ENCODE results near the gene COPS8.

DNA sequence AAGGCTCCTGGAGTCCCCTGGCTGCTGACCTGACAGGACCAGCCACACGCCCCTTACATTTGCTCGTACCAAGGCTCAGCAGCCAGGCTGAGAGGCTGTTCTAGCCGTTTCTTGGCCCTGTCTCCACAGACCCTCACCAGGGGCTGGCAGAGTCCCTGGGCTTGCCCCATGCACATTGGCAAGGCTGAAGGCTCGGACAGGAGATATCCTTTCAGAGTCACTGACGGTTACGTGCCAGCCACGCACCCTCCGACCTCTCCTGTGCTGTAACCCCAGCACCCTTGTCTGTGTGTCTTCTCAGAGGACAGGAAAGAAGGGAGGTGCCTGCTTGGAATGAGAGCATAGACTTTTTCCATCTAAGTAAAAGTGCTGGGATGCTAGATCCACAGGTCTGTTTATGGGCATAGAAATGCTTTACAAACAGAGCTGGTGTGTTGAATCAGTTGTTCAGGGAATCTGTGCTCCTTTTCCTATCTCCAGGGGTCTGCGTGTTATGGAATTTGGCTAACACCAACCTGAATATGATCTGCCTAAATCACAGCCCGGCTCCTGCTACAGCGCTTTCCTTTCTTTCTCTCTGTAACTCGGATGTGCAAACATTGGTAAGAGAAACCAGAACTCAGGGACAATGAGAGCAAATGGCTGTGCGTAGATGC lies 41.0 kb downstream of the COPS8 start:
- TF ChIP-seq POLR2AphosphoS5 (IDR thresholded peaks at IDR 0.05; ENCODE audit: low read depth, low read length) (no peak), SIRT6 (IDR thresholded peaks at IDR 0.05; ENCODE audit: low read length) (no peak), NANOG (IDR thresholded peaks at IDR 0.05; ENCODE audit: insufficient read depth, low read depth, low read length, poor library complexity, severe bottlenecking) (no peak)
- TF ChIP-seq, protein P1, sequence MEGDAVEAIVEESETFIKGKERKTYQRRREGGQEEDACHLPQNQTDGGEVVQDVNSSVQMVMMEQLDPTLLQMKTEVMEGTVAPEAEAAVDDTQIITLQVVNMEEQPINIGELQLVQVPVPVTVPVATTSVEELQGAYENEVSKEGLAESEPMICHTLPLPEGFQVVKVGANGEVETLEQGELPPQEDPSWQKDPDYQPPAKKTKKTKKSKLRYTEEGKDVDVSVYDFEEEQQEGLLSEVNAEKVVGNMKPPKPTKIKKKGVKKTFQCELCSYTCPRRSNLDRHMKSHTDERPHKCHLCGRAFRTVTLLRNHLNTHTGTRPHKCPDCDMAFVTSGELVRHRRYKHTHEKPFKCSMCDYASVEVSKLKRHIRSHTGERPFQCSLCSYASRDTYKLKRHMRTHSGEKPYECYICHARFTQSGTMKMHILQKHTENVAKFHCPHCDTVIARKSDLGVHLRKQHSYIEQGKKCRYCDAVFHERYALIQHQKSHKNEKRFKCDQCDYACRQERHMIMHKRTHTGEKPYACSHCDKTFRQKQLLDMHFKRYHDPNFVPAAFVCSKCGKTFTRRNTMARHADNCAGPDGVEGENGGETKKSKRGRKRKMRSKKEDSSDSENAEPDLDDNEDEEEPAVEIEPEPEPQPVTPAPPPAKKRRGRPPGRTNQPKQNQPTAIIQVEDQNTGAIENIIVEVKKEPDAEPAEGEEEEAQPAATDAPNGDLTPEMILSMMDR (IDR thresholded peaks at IDR 0.05; ENCODE audit: control extremely low read depth in 1 of 3, insufficient read depth in 1 of 3, low read depth in 1 of 3, low read length in 3 of 3): no peak
- TF ChIP-seq, protein P2, sequence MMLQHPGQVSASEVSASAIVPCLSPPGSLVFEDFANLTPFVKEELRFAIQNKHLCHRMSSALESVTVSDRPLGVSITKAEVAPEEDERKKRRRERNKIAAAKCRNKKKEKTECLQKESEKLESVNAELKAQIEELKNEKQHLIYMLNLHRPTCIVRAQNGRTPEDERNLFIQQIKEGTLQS (IDR thresholded peaks at IDR 0.05; ENCODE audit: insufficient read depth, low read depth, low read length): no peak

All from H1 (cell line).